Measurements from ENCODE around the gene PCDHB10. TPM values are rescaled to one million over a fixed set of nuclear protein-coding genes. Genes with fewer than 3 reads are reported as not detected.

The PCDHB10 gene
- total RNA-seq, 1 experiment from 2014 or later: not detected

GRCh38 chr5:141241496-141241895 is 49.3 kb downstream of the PCDHB10 start (continued):
- TF ChIP-seq ZBTB33 (IDR thresholded peaks at IDR 0.05; ENCODE audit: extremely low read depth, insufficient replicate concordance, low read length) (no peak), EZH2phosphoT487 (IDR thresholded peaks at IDR 0.05; ENCODE audit: borderline replicate concordance) (no peak), REST (IDR thresholded peaks at IDR 0.05; ENCODE audit: low read depth) (no peak), ZFX (IDR thresholded peaks at IDR 0.05) (no peak), TCF7L2 (IDR thresholded peaks at IDR 0.05; ENCODE audit: borderline replicate concordance, extremely low read depth, insufficient read depth, insufficient read length) (no peak)

Other genes starting within 250 kb of the PCDHB10 start
- gene PCDHAC2, start 225.9 kb upstream of the PCDHB10 start, total RNA-seq (2021; ENCODE audit: unreplicated experiment): 3.2 TPM
- gene PCDHB1, start 141.0 kb upstream of the PCDHB10 start, total RNA-seq (2021; ENCODE audit: unreplicated experiment): not detected
- not detected for gene PCDHB2, start 97.7 kb upstream of the PCDHB10 start, total RNA-seq (2021; ENCODE audit: unreplicated experiment)
- gene PCDHB3, start 91.9 kb upstream of the PCDHB10 start, total RNA-seq (2021; ENCODE audit: unreplicated experiment): 0.10 TPM
- not detected for gene PCDHB4, start 70.5 kb upstream of the PCDHB10 start, total RNA-seq (2021; ENCODE audit: unreplicated experiment)
- gene PCDHB5, start 57.1 kb upstream of the PCDHB10 start, total RNA-seq (2021; ENCODE audit: unreplicated experiment): not detected
- not detected for gene PCDHB6, start 42.3 kb upstream of the PCDHB10 start, total RNA-seq (2021; ENCODE audit: unreplicated experiment)
- not detected for gene PCDHB7, start 19.7 kb upstream of the PCDHB10 start, total RNA-seq (2021; ENCODE audit: unreplicated experiment)
- gene PCDHB8, start 14.6 kb upstream of the PCDHB10 start, total RNA-seq (2021; ENCODE audit: unreplicated experiment): not detected
- gene PCDHB16, start 10.0 kb upstream of the PCDHB10 start, total RNA-seq (2021; ENCODE audit: unreplicated experiment): not detected
- 0.07 TPM for gene PCDHB9, start 5.2 kb upstream of the PCDHB10 start, total RNA-seq (2021; ENCODE audit: unreplicated experiment)
- 0.07 TPM for gene PCDHB11, start 7.3 kb downstream of the PCDHB10 start, total RNA-seq (2021; ENCODE audit: unreplicated experiment)
- not detected for gene PCDHB12, start 16.4 kb downstream of the PCDHB10 start, total RNA-seq (2021; ENCODE audit: unreplicated experiment)
- 0.22 TPM for gene PCDHB13, start 21.6 kb downstream of the PCDHB10 start, total RNA-seq (2021; ENCODE audit: unreplicated experiment)
- 0.27 TPM for gene PCDHB14, start 31.0 kb downstream of the PCDHB10 start, total RNA-seq (2021; ENCODE audit: unreplicated experiment)
- 0.07 TPM for gene PCDHB15, start 53.0 kb downstream of the PCDHB10 start, total RNA-seq (2021; ENCODE audit: unreplicated experiment)
- gene SLC25A2, start 111.7 kb downstream of the PCDHB10 start, total RNA-seq (2021; ENCODE audit: unreplicated experiment): 0.42 TPM
- 40.9 TPM for gene TAF7, start 128.4 kb downstream of the PCDHB10 start, total RNA-seq (2021; ENCODE audit: unreplicated experiment)
- 0.05 TPM for gene PCDHGA1, start 138.2 kb downstream of the PCDHB10 start, total RNA-seq (2021; ENCODE audit: unreplicated experiment)
- gene PCDHGA2, start 146.4 kb downstream of the PCDHB10 start, total RNA-seq (2021; ENCODE audit: unreplicated experiment): not detected
- gene PCDHGA3, start 151.5 kb downstream of the PCDHB10 start, total RNA-seq (2021; ENCODE audit: unreplicated experiment): not detected
- 0.15 TPM for gene PCDHGB1, start 157.7 kb downstream of the PCDHB10 start, total RNA-seq (2021; ENCODE audit: unreplicated experiment)
- not detected for gene PCDHGA4, start 162.7 kb downstream of the PCDHB10 start, total RNA-seq (2021; ENCODE audit: unreplicated experiment)
- 0.34 TPM for gene PCDHGB2, start 167.6 kb downstream of the PCDHB10 start, total RNA-seq (2021; ENCODE audit: unreplicated experiment)
- gene PCDHGA5, start 171.8 kb downstream of the PCDHB10 start, total RNA-seq (2021; ENCODE audit: unreplicated experiment): 0.05 TPM
- 0.10 TPM for gene PCDHGB3, start 177.9 kb downstream of the PCDHB10 start, total RNA-seq (2021; ENCODE audit: unreplicated experiment)
- 0.07 TPM for gene PCDHGA6, start 181.5 kb downstream of the PCDHB10 start, total RNA-seq (2021; ENCODE audit: unreplicated experiment)
- not detected for gene PCDHGA7, start 190.4 kb downstream of the PCDHB10 start, total RNA-seq (2021; ENCODE audit: unreplicated experiment)
- gene PCDHGB4, start 195.3 kb downstream of the PCDHB10 start, total RNA-seq (2021; ENCODE audit: unreplicated experiment): not detected
- not detected for gene PCDHGA8, start 200.3 kb downstream of the PCDHB10 start, total RNA-seq (2021; ENCODE audit: unreplicated experiment)
- 0.15 TPM for gene PCDHGB5, start 205.6 kb downstream of the PCDHB10 start, total RNA-seq (2021; ENCODE audit: unreplicated experiment)
- gene PCDHGA9, start 210.4 kb downstream of the PCDHB10 start, total RNA-seq (2021; ENCODE audit: unreplicated experiment): 0.34 TPM
- 0.22 TPM for gene PCDHGB6, start 215.7 kb downstream of the PCDHB10 start, total RNA-seq (2021; ENCODE audit: unreplicated experiment)
- 3.8 TPM for gene PCDHGA10, start 220.6 kb downstream of the PCDHB10 start, total RNA-seq (2021; ENCODE audit: unreplicated experiment)
- 0.54 TPM for gene PCDHGB7, start 225.3 kb downstream of the PCDHB10 start, total RNA-seq (2021; ENCODE audit: unreplicated experiment)
- gene PCDHGA11, start 228.7 kb downstream of the PCDHB10 start, total RNA-seq (2021; ENCODE audit: unreplicated experiment): 0.39 TPM
- gene PCDHGA12, start 238.2 kb downstream of the PCDHB10 start, total RNA-seq (2021; ENCODE audit: unreplicated experiment): 0.17 TPM

Measured in HCT116 (cell line).